Right renal cortex interstitium (tissue), 3 donors: ENCODE measurements around the gene ARL15. TPM values are rescaled to one million over a fixed set of nuclear protein-coding genes. Genes with fewer than 3 reads are reported as not detected.

Source experiments
- DNase-seq, 3 donors: peaks; one replicate each; pipeline ENCODE4 v3.0.0-alpha.2; 2013; ENCODE audit warnings: low read depth in 3 of 3, low spot score in 2 of 3
- polyA plus RNA-seq, 3 donors: library from polyadenylated mRNA; unstranded; fragments of 120-200 nt; gene quantifications; one replicate each; pipeline ENCODE4 v1.2.1, GENCODE V29; 2013; ENCODE audit not compliant: insufficient read length in 3 of 3

Gene ARL15
- polyA plus RNA-seq, 3 donors: 30.6 to 34.0 (median 33.1) TPM

DNA sequence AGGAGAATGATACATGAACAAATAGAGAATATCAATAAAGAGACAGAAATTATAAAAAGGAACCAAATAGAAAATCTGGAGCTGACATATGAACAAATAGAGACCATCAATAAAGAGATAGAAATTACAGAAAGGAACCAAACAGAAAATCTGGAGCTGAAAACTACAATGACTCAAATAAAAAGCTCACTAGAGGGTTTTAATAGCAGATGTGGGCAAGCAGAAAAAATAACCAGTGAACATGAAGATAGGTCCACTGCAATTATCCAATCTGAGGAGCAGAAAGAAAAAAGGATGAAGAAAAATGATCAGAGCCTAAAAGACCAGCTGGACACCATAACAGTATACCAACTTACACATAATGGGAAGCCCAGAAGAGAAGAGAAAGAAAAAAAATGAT lies 353.7 kb downstream of the ARL15 start:
- no peak for DNase-seq

GRCh38 chr5:53956196-53956595 lies 354.2 kb downstream of the ARL15 start:
- DNase-seq: no peak

DNA sequence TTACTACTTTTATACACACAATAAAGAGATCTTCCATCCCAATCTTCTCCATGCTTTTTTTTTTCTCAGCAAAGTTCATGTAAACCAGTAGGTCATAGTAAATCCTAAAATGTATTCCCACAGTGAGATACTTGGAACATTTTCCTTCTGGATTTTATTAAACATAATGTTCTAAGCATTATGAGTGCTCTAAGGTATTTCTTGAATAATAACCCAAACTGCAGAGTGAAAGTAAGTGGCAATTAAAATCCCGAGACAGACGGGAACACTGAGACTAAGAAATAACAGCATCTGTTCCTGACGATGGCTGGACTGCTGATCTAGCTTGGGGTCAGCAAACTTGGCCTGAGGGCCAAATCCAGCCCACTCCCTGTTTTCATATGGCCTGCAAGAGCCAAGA lies 359.8 kb downstream of the ARL15 start:
- no peak for DNase-seq

DNA sequence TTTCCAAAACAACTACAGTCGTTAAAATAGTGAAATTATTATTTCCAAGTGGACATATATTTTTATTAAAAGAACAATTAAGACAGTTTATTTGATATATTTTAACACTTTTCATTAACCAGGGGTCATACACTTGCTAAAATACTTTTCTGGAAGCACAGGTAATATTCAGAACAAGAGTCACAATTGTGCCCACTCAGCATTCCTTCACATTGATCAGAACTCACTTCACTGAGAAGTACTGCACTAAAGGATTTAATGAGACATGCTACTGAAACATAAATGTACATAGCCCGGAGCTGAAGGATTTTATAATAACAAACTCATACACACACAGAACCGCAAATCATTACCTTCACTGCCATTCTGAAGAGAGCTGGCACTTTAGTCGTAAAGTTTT lies 361.8 kb downstream of the ARL15 start:
- no peak for DNase-seq

DNA sequence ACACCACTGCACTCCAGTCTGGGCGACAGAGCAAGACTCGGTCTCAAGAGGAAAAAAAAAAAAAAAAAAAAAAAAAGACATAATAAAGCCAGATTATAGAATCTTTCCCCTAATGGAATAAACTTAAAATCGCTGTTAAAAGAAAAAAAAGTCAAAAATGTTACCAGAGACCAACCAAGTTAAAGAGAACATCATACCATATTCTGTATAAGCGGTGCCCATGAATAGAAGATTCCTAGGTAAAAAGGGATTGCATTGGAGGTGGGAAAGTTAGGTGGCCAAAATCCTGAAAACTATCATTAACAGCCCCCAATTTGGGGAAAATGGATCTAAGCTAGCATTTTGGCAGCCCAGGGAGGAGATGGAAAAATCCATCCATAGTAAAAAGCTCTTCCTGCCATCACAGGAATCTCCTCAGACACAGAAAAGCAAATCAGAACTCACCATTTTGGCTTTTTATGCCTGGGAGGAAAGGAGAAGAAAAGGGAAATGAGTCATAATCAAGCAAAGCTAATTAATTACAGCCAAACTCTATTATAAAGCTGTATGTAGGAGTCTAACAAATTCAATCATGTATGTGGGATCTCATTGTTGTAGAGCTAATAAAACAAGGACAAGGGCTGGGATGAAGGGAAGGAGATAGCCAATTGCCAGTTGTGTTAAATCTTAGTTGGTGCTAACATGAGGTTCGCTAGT lies 363.8 kb downstream of the ARL15 start:
- no peak for DNase-seq

GRCh38 chr5:53944981-53945380 lies 365.4 kb downstream of the ARL15 start:
- DNase-seq: no peak

- no peak for DNase-seq
Observed at GRCh38 chr5:53943938-53944337, 366.4 kb downstream of the ARL15 start.

DNA sequence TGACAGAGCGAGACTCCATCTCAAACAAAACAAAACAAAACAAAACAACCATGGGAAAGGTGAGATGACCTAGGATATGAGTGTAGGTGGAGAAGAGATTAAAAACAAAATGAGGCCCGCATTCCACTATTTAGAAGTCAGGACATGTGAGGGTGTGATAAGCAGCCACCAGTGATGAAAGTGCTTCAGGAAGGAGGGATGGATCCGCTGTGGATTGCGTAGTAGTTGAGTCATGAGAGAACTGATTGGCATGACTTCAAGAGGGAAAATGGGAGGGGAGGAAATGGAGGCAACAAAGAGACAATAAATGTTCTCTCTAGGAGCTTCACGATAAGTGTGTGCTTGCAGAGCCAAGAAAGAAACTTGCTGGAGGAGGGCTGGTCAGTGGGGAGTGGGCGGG lies 367.6 kb downstream of the ARL15 start:
- DNase-seq: no peak

DNA sequence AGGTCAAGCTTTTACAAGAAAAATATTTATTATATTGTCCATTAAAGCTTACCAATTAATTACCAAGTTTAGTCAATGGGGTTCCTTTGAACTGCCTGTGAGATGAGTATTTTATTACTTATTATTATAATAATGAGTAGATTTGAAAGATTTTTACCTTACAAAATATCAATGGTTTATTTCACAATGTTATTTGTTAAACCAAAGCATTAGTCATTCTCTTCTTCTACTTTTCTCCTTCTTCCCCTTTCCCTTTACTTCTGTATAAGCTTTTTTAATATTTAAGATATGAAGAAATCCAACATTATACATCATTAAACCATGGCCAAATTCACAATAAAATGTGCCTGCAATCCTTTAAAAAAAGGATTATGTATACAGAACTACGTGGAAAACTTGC lies 369.5 kb downstream of the ARL15 start:
- no peak for DNase-seq

DNA sequence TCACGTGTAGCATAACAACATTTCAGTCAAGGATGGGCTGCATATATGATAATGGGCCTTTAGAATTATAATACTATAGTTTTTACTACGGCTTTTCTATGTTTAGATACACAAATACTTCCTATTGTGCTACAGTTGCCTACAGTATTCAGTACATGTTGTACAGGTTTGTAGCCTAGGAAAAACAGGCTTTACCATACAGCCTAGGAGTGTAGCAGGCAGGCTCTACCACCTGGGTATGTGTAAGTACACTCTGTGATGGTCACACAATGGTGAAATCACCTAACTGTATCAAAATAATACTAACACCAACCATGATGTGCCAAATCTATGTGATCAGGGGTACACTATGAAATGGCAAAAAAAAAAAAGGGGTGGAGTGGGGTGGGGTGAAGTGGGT lies 372.9 kb downstream of the ARL15 start:
- no peak for DNase-seq

DNA sequence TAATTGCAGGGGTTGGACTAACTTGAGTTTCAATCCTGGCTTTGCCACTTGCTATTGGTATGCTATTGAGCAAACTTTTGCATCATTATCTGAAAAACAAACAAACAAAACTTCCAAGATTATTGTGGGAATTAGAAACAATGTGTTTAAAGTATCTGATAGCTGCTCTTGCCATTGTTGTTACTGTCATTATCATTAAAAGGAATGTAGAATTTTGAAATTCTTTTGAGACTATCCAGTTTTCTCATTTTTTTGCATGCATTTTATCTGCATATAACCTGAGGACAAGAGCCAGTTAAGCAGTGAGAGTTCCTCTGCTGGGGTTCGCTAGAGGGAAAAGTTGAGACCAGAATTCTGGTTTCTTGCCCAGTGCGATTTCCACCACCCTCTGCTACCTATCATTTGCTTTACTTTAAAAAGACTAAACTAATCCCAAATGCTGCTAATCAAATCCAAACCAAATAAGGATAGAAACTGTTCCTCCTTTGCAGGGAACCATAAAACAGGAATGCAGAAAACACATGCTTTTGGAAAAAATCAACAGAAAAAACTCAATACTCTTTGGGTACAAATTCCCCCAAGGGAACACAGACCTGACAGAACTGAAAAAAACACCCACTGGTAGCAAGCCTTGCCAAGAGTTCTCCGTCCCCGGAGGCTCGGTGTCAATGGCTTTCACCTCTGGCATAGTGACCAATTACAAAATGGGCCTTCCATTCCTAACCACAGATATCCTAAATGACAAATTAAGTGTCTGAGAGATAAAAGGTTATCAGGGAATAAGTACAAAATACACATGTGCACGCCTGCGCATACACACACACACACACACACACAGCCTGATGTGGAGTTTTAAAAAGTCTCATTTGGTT lies 373.7 kb downstream of the ARL15 start:
- peak; percentile 45 to 51 (median 49) for DNase-seq

DNA sequence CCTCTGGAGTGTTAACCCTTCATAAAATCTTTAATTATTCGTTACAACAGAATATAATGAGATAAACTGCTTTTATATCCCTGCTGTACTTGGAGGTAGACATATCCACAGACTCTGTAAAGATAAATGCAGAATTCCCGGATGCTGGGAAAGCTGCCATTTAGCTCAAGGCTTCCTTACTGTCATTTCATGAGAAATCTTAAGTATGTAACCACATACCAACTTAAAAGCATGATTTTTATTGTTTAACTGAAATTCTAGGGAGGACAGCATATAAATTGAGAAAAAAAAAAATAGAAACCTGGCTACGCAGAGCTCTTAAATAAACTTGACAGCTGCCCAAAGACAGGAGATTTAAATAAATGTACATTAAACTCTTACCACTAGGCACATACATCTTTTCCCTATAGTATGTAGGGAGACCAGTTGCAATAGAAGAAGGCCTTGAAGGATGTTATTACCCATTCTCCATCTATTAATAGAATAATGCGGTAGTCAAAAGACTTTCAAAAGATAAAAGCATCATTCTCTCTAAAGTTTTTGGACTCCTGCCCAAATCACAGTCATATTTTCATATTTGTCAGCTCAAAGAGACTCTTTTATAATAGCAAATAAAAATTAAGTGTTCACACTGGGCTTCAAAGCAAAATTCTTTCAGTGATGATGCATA lies 376.1 kb downstream of the ARL15 start:
- DNase-seq: peak in 1 of 3 donors; percentile 30

GRCh38 chr5:53932351-53932750 lies 378.0 kb downstream of the ARL15 start:
- DNase-seq: no peak

- no peak for DNase-seq
Observed at GRCh38 chr5:53930457-53930856, 379.9 kb downstream of the ARL15 start.

DNA sequence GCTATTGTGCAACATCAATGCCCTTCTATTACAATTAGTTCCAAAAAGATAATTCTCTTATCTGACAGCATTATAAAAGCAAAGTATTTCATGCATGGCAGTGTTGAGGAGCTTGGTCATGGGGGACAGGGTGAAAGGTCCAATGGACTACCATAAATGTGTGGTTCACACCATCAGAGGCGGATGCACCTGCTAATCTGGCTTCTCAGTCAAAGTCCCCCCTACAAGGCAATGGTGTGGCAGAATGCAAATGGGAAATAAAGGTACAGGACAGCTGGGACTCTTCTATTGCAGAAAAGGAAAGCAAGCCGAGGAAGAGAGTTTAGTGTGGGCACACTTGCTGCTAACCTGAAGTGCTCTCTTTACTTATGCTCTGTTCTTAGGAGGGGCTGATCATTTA lies 380.8 kb downstream of the ARL15 start:
- no peak for DNase-seq

GRCh38 chr5:53929152-53929551 lies 381.2 kb downstream of the ARL15 start:
- DNase-seq: no peak

DNA sequence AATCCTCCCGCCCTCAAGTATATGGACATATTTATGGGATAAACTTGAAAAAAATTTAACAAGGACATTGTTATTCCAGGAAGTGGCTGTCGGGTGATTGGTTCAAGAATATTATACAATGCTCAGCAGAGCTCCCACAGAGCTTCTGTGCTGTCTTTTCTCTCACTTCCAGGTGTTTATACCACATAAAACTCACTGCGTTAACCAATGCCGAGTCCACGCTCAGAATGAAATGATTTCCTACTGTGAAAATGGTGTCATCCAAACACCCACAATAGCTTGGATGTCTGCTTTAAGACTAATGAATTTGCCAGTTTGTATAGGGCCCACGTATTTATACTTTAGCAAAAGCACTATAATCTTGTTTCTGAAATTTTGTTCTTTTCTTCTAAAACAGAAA lies 381.7 kb downstream of the ARL15 start:
- DNase-seq: no peak

DNA sequence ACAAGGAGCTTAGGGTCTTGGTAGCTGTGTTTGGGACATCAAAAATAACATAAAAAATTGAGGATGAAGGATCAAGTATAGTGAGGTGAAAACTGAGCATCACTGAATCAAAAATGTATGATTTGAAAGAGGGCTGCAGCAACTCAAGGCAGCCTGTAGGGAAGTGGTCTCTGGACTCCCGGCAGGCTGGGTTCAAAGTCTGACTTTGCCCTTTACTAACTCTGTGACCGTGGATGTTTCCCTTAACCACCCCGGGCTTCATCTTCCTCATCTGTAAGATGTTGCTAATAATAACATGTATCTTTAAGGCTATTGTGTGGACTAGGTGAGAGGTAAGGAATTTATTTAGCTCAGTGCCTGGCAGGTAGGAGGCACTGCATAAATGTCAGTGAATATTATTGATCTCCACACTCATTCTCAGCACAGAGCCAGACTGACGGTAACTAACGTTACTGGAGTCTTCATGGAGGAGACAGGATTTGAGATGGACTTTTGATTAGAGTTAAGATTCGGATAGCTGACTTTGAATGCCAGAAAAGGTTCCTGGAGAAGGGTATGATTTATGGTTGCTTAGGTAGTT lies 382.6 kb downstream of the ARL15 start:
- DNase-seq: no peak

GRCh38 chr5:53926026-53926425 lies 384.3 kb downstream of the ARL15 start:
- DNase-seq: no peak

DNA sequence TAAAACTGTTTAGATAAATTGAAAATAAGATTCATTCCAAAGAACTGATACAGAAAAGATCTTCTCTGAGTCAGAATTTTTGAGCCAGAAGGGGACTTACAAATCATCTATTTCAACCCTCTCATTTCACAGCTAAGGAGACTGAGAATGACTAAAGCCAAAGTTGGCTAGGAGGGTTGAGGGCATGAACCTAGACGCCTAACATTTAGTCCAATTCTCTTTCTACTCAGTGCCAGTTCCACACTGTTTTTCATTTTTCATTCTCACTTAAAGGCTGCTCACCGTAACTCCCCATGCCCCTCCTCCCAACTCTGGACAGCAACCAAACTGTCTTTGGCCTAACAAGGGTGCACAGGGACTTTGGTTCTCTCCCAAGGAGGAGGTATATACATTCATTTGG lies 386.0 kb downstream of the ARL15 start:
- DNase-seq: no peak

- DNase-seq: peak; percentile 38 to 52 (median 49)
Observed at GRCh38 chr5:53923961-53924360, 386.4 kb downstream of the ARL15 start.
